HG03469 (cell line): Measurements from ENCODE around the gene CDK11B.

ENCODE experiments used
- ATAC-seq: cut with Tn5 transposase; IDR thresholded peaks from one replicate; pipeline ENCODE4 v1.9.1; 2021; ENCODE audit warnings: mild to moderate bottlenecking, moderate library complexity, moderate number of reproducible peaks; ENCODE audit not compliant: unreplicated experiment

Gene CDK11B

DNA sequence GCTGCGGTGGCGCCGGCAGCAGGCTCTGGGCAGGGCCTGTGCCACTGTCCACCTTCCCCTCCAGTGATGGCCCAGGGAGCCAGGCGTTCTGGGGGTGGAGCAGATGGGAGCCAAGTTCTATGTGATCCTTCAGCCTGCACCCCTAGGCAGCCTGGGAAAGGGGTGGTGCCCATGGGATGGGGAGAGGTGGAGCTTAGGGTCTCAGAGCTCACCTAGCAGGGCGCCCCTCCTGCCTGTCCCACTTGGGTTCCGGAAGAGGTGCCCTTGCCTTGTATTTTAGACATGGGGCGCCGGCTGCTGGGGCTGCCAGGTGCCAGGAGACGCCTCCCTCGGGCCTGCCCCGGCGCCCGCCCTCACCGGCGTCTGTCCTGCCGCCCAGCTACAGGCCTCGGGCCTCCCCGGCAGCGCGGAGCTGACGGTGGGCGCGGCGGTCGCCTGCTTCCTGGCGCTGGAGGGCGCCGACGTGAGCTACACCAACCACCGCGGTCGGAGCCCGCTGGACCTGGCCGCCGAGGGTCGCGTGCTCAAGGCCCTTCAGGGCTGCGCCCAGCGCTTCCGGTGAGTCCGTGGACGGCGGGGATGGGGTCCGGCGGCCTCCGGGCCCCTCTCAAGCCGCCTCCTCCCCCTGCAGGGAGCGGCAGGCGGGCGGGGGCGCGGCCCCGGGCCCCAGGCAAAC is 29.9 kb downstream of the CDK11B start:
- no peak for ATAC-seq

DNA sequence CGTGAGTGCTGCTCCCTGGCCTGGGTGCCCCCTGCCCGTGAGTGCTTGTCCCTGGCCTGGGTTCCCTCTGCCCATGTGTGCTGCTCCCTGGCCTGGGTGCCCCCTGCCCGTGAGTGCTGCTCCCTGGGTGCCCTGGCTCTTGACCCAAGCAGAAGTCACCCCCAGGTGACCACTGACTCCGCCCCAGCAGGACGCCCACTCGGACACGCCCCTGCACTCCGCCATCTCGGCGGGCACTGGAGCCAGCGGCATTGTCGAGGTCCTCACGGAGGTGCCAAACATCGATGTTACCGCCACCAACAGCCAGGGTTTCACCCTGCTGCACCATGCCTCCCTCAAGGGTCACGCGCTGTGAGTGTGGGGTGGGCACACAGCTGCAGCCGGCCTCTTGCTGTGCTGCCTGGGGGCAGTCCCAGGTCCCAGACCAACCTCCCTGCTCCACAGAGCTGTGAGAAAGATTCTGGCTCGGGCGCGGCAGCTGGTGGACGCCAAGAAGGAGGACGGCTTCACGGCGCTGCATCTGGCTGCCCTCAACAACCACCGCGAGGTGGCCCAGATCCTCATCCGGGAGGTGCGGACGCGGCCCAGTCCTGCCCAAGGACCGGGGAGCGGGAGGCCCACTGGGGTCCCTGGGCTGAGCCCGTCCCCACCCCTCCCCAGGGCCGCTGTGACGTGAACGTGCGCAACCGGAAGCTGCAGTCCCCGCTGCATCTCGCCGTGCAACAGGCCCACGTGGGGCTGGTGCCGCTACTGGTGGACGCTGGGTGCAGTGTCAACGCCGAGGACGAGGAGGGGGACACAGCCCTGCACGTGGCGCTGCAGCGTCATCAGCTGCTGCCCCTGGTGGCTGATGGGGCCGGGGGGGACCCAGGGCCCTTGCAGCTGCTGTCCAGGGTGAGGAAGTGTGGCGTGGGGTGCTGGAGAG is 30.7 kb downstream of the CDK11B start:
- ATAC-seq, result no peak

DNA sequence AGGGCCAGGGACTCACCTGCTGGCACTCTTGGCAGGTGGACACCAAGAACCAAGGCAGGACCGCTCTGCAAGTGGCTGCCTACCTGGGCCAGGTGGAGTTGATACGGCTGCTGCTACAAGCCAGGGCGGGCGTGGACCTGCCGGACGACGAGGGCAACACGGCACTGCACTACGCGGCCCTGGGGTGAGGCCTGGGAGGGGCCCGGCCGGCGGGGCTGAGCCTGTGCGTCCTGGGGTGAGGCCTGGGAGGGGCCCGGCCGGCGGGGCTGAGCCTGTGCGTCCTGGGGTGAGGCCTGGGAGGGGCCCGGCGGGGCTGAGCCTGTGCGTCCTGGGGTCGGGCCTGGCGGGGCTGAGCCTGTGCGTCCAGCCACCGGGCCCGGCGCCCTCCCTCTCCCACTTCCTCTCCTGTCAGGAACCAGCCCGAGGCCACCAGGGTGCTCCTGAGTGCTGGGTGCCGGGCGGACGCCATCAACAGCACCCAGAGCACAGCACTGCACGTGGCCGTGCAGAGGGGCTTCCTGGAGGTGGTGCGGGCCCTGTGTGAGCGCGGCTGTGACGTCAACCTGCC is 31.5 kb downstream of the CDK11B start:
- no peak for ATAC-seq

DNA sequence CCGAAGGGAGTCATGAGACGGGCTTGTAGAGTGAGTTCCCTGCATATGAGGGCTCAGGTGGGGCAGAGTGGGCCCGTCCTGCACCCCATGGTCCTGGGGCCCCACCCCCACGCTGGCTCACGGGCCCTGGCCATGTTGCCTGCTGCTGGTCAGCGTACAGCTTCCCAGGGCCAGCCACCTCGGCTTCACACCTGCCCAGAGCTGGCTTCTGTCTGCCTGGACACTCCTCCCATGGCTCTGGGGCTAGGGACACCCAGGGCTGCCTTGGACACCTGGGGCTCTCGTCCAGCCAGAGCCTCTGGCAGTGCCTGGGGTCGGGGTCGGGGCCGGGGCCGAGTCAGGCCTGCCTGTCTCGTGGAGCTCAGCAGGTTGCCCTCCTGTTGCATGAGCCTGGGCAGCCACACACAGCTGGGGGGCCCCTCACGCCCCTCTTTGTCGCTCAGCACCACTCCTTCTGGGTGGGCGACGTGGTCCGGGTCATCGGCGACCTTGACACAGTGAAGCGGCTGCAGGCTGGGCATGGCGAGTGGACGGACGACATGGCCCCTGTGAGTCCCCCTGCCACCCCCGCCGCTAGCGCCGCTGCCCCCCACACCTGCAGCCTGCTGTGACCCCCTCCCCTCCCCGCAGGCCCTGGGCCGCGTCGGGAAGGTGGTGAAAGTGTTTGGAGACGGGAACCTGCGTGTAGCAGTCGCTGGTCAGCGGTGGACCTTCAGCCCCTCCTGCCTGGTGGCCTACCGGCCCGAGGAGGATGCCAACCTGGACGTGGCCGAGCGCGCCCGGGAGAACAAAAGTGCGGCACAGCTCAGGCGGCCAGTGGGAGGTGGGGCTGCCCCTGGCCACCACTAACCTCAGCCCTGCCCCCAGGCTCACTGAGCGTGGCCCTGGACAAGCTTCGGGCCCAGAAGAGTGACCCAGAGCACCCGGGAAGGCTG is 32.3 kb downstream of the CDK11B start:
- no peak for ATAC-seq

DNA sequence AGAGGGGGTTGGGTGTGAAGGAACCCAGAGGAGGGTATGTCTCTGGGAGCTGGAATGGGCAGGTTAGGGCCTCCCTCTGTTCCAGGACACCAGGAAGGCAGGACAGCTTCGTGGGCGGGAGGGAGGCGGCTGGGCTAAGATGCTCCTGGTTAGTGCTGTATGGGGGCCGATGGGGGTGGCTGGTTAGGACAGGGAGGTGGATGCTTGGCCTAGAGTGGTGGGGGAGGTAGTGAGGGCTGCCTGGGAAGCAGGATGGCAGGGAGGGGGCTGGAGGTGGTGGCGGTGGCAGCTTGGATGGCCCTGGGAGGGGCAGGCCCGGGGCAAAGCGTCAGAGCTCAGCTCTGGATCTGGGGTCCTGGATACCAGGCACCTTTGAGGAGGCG is 33.0 kb downstream of the CDK11B start:
- ATAC-seq, result no peak

DNA sequence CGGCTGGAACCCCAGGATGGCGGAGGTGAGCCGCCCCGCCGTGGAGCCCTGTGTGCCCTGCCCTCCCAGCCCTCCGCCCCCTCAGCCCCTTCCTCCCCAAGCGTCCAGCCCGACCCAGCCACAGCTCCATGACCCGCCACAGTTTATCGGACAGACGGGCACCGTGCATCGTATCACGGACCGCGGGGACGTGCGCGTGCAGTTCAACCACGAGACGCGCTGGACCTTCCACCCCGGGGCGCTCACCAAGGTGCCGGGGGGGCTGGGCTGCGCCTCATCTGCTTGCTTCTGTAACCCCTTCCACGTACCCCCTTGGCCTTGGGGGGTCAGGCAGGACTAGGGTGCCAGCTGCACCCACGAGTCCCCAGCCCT is 33.4 kb downstream of the CDK11B start:
- no peak for ATAC-seq

DNA sequence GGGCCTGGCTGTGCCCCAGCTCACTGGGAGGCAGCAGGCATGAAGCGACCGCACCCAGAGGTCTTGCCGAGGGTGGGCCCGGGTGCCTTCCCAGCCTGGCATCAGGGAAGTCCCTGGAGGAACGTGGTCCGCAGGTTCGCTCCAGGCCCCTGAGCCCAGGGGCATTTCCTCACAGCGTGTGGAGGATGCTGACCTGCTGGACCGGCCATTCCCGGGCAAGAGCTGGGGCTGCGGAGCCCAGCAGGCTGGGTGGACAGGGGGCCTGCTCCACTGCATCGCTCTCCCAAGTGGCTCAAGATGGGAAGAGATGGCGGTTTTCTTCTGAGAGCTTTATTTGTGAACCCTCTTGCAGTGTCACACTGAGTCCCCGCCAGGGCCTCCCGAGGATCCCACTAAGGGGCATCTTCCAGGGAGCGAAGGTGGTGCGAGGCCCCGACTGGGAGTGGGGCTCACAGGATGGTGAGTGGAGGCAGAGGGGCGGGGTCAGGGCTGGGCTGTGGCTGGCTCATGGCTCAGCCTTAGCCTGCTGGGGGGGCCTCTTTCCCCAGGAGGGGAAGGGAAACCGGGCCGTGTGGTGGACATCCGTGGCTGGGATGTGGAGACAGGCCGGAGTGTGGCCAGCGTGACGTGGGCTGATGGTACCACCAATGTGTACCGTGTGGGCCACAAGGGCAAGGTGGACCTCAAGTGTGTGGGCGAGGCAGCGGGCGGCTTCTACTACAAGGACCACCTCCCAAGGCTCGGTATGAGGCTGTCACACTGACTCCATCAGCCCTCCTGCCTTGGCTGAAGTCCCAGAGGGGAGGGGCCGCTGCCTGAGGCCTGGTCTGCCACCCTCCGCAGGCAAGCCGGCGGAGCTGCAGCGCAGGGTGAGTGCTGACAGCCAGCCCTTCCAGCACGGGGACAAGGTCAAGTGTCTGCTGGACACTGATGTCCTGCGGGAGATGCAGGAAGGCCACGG is 34.1 kb downstream of the CDK11B start:
- no peak for ATAC-seq

DNA sequence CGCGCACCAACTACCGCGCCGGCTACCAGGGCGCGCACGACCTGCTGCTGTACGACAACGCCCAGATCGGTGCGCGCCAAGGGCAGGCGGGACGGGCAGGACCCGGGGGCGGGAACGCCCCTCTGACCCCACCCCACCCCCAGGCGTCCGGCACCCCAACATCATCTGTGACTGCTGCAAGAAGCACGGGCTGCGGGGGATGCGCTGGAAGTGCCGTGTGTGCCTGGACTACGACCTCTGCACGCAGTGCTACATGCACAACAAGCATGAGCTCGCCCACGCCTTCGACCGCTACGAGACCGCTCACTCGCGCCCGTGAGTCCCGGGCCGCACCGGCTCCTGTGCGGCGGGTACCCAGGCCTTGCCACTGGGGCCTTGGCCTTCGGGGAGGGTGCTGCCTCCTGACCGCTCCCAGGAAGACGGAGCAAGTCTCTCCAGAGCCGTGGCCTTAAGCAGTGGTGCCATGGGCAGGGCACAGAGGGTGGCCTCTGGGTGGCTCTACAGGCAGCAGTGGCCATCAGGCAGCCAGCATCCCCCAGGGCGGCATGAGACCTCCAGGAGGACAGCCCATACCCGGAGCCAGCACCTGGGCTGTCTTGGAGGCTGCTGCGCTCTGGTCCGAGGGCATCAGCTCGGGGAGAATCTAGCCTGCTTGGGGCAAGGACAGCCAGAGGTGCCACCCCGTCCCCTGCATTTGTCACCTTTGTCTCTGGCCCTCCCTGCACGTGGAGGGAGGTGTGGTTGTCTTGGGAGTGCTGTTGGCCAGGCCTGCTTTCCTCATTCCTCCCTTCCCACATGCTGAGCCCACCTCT is 35.0 kb downstream of the CDK11B start:
- ATAC-seq, result no peak

DNA sequence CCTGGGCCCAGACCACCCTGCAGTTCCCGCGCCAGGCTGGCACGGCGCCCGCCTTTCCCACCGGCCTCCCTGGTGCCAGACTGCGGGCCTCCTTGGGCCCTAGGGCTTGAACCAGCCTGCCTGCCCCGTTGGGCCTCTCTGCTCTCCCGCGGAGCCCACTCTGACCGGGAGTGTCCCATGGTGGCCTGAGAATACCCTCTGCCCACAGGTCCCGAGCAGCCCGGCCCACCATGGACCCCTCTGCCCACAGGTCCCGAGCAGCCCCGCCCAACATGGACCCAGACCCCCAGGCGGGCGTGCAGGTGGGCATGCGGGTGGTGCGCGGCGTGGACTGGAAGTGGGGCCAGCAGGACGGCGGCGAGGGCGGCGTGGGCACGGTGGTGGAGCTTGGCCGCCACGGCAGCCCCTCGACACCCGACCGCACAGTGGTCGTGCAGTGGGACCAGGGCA is 35.6 kb downstream of the CDK11B start:
- no peak for ATAC-seq

DNA sequence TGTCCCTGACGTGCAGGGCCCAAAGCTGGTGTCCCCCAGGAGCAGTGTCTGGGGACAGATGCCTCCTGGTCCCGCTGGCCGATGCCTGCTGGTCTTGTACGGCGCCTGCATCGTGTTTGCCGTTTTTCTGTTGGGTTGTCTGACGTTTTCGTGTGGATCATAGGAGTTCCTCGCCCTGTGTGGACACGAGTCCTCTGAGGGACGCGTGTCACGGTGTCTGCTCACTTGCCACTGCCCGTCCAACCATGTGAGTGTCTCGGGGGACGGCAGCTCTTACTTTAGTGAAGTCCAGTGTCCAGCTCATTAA is 36.1 kb downstream of the CDK11B start:
- ATAC-seq, result no peak

DNA sequence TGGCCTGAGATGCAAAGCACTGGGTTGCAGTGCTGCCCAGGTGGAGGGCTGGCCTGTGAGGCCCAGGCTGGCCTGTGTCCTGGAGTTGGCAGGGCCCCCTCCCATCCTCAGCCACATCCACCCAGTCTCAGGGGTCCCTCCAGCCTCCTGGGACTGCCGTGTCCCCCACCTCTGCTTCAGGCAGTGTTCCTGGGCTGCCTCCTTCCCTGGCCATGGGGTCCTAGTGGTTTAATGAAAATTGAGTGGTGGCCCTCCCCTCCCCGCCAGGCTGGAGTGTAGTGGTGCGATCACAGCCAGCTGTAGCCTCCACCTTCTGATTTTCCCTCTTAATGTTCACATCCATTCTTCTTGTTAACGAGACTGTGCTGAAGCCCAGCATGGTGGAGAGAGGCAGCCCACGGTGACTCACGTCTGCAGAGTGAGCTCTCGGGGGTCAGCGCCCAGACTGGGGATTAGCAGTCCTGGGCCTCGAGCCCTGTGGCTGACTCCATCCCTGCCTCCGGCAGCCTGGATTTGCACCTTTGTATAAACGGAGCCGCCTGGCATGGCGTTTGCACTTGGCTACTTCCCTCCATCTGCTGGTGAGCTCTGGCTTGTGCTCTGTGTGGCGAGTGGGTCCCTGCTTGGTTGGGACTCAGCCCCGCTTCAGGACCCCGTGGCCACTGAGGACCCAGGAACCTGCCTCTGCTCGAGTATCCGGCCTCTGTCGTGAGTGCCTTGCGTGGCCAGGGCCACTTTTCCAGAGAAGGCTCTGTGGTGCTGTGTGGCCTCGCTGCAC is 36.6 kb downstream of the CDK11B start:
- ATAC-seq, result no peak

DNA sequence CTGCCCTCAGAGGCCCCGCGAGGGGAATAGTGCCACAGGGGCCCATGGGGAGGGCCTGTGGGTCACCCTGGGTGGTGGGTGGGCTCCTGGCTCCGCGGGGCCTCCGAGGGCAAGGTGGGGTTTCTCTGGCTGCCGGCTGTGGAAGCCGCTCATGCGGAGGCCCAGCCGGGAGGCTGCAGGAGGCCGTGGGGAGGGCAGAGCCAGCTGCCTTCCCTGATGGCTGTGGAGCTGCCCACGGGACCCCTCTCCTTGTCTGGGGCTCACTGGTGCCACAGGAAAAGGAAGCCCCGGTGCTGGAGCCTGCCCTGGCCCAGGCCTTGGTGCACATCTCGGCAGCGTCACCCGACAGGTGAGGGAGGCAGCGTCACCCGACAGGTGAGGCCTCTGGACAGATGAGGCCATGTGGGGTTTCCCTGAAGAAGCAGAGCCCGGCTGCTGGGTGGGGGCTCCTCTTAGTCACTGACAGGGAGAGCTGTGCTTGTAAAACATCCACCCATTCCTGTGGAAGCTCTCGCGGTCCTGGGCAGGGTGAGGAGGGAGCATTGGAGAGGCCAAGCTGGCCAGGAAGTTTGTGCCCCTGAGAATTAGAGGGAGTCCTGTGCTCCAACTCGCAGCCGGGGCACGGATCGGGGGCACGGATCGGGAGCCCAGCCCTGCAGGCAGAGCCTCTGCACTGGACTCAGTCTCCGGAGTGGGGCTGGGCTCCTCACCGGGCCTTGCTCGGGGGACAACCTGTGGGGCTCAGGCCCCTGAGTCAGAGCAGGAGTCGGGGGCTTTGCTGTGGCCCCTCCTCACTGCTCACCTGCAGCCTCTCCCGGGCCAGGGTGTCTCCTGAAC is 37.4 kb downstream of the CDK11B start:
- ATAC-seq, result no peak

DNA sequence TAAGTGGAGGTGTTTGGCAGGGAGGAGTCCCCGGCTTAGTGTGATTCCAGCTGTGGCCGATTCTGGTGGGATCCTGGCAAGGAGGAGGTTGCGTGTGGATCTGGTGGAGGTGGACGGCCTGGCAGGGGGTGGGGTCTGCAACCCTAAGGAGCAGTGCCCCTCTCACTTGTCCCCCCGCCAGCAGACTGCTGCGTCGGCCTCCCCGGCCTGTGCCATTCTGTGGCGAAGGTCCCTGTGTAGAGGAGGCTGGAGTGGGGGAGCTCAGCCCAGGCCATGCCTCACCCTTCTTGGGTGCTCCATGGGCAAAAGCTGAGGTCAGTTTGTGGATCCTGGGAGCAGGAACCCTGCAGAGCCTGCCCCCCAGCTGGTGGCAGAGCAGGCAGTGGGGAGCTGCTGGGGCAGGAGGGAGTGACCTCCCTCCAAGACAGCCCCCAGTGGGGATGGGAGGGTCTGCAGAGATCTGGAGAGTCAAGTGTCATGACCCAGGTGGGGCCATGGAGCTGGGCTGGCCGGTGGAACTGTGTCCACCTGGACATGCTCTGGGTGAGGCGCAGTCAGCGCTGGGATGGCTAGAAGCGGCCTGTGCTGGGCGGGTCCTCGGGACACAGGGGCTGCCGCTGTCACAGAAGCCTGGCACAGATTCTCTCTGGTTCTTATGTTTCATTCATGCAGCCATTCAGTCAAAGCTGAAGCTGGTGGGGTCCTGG is 38.2 kb downstream of the CDK11B start:
- ATAC-seq, result no peak

DNA sequence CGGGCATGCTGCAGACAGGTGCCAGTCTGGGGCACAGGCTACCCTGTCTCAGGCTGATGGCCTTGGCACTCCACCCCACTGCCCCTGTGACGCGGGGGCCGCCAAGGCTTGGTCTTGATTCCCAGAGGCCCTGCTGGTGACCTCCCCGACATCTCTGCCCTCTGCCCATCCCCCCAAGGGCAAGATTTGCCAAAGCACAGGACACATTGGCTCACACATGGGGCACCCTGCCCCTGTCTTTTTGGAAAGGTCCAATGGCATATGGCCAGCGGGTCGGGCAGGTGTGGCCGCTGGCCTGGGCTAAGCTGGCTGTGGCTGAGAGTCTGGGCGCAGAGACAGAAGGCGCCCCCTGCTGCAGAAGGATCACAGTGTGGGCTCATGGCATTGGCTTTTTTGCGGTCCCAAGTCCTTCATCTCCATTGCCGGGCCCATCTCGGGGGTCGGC is 38.9 kb downstream of the CDK11B start:
- no peak for ATAC-seq

DNA sequence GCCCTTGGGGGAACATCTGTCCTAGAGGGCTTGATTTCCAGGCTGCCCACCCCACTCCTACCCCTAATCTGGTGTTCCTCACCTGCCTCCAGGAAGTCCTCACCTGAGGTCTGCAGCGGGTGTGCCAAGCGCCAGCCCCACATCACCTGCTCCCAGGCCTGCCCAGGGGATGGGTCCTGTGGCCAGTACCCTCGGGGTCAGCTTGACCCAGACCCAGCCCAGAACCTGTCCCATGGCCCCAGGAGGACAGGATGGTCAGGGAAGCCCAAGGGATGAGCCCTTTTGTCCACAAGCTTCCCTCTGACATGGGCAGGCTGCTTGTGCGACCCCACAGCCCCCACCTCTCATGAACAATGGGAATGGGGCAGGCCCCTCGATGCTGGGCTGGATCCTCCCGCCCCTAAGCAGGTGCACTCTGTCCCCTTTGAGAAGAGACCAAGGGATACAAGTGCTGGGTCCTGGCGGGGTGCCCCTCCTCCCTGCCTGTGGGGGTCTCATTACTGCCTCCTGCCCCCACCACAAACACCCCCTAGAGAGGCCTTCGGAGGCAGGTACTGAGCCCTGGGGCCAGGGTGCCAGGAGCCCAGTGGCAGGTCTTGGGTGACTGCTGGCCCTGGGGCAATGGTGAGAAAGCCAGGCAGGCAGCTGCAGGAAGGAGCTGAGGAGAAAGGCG is 40.3 kb downstream of the CDK11B start:
- no peak for ATAC-seq

DNA sequence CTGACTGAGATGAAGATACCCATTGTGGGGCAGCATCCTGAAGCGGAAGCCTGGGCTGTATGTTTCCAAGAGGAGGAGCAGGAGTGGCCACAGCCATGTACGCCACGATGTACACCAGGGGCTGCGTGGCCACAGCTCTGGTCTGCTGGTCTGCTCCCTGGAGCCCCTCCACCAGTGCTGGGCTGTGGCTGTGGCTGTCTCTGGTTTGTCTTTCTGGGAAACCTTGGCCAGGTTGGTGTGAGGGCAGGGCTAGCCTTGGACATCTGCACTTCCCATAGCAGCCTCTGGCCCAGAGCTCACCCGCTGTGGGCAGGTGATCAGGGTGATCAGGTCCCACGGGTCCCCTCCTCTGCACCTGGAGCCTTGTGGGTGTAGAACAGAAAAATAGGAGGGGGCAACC is 40.9 kb downstream of the CDK11B start:
- no peak for ATAC-seq
